Stimulated activated CD8-positive, alpha-beta memory T cell treated with anti-CD3 and anti-CD28 coated beads, Interleukin-7, amount 100 ng/mL, for 1 hour (primary cell): ENCODE measurements around the gene CDKL4.
"Not testable (repeated sequence)": the region's sequence is repeated elsewhere in the genome, so short reads cannot be mapped to it uniquely, and the experiment has no call there.

Experiments
- DNase-seq, 2 donors: peaks; one replicate each; pipeline ENCODE4 v3.0.0-alpha.2; 2020; ENCODE audit warnings: low read depth in 2 of 2

CDKL4 gene

GRCh38 chr2:39179974-39180960 is 63.5 kb downstream of the CDKL4 start:
- DNase-seq: no peak

- no peak for DNase-seq
Observed at GRCh38 chr2:39178756-39179155, 65.0 kb downstream of the CDKL4 start.

- no peak for DNase-seq
Observed at GRCh38 chr2:39176997-39177396, 66.8 kb downstream of the CDKL4 start.

- no peak for DNase-seq
Observed at GRCh38 chr2:39175026-39175812, 68.6 kb downstream of the CDKL4 start.

- DNase-seq: no peak
Observed at GRCh38 chr2:39174022-39174421, 69.7 kb downstream of the CDKL4 start.

- not testable (repeated sequence) for DNase-seq
Observed at GRCh38 chr2:39172047-39172706, 71.6 kb downstream of the CDKL4 start.

GRCh38 chr2:39171621-39172020 is 72.1 kb downstream of the CDKL4 start:
- DNase-seq: no peak

GRCh38 chr2:39164089-39164488 is 79.7 kb downstream of the CDKL4 start:
- no peak for DNase-seq

GRCh38 chr2:39160982-39161381 is 82.8 kb downstream of the CDKL4 start:
- DNase-seq: no peak

- DNase-seq: no peak
Observed at GRCh38 chr2:39159283-39159682, 84.5 kb downstream of the CDKL4 start.

GRCh38 chr2:39158351-39158750 is 85.4 kb downstream of the CDKL4 start:
- no peak for DNase-seq

- DNase-seq: no peak
Observed at GRCh38 chr2:39156846-39157245, 86.9 kb downstream of the CDKL4 start.

GRCh38 chr2:39156107-39156506 is 87.7 kb downstream of the CDKL4 start:
- DNase-seq: no peak

GRCh38 chr2:39155573-39155972 is 88.2 kb downstream of the CDKL4 start:
- not testable (repeated sequence) for DNase-seq

- no peak for DNase-seq
Observed at GRCh38 chr2:39154944-39155343, 88.8 kb downstream of the CDKL4 start.

GRCh38 chr2:39153312-39153711 is 90.5 kb downstream of the CDKL4 start:
- DNase-seq: no peak

GRCh38 chr2:39152504-39152903 is 91.3 kb downstream of the CDKL4 start:
- no peak for DNase-seq

- DNase-seq: no peak
Observed at GRCh38 chr2:39150890-39151497, 92.8 kb downstream of the CDKL4 start.

- no peak for DNase-seq
Observed at GRCh38 chr2:39150102-39150562, 93.6 kb downstream of the CDKL4 start.

GRCh38 chr2:39146630-39147029 is 97.1 kb downstream of the CDKL4 start:
- no peak for DNase-seq

- DNase-seq: no peak
Observed at GRCh38 chr2:39145906-39146421, 97.8 kb downstream of the CDKL4 start.
